ENCODE measurements around the gene CDH8.

- TF ChIP-seq POLR2A (IDR thresholded peaks at IDR 0.05) (no peak), POLR2AphosphoS5 (IDR thresholded peaks at IDR 0.05; ENCODE audit: insufficient read depth in 1 of 2, low read depth in 1 of 2) (no peak)
Measured at GRCh38 chr16:61908426-61908825, 127.8 kb downstream of the CDH8 start.

Data from vagina (tissue), 2 donors.